ENCODE data around the gene PLPP3.
"Not testable (repeated sequence)": the region's sequence is repeated elsewhere in the genome, so short reads cannot be mapped to it uniquely, and the experiment has no call there.

The PLPP3 gene

GRCh38 chr1:56578963-56579875 lies at the start of gene PLPP3:
Gene PLPP3 (minus strand): TSS chr1:56579563. CDS start chr1:56579016, 547 bp downstream.
- Histone ChIP-seq H3K9ac (ENCODE audit: low read depth, low read length) (peak within 1 kb of the TSS; percentile 90), H3K27me3 (ENCODE audit: control insufficient read depth, insufficient read depth, low read length) (no peaks in the 10 kb centered on the region), H3K36me3 (ENCODE audit: control insufficient read depth, insufficient read depth, low read length) (no peaks in the 10 kb centered on the region), H3K9me3 (ENCODE audit: control insufficient read depth, insufficient read depth, low read length) (no peaks in the 10 kb centered on the region), H3K4me3 (ENCODE audit: low read depth, low read length) (peak within 1 kb of the TSS; percentile 96), H3K4me1 (ENCODE audit: control insufficient read depth, insufficient read depth, low read length) (peaks cover 19% of the 10 kb centered on the region)

- no peak overlapping the region for H3K9ac ChIP-seq (ENCODE audit: low read depth, low read length)
- H3K27me3 ChIP-seq (ENCODE audit: control insufficient read depth, insufficient read depth, low read length), result no peaks in the 10 kb centered on the region
- H3K4me1 ChIP-seq (ENCODE audit: control insufficient read depth, insufficient read depth, low read length), result peaks cover 9% of the 10 kb centered on the region
- H3K36me3 ChIP-seq (ENCODE audit: control insufficient read depth, insufficient read depth, low read length), result no peaks in the 10 kb centered on the region
- H3K4me3 ChIP-seq (ENCODE audit: low read depth, low read length), result no peak overlapping the region
- H3K9me3 ChIP-seq (ENCODE audit: control insufficient read depth, insufficient read depth, low read length), result no peaks in the 10 kb centered on the region
Observed at GRCh38 chr1:56627636-56628039, 48.3 kb upstream of the PLPP3 start.

GRCh38 chr1:56627019-56627635 lies 47.8 kb upstream of the PLPP3 start:
- H3K27me3 ChIP-seq (ENCODE audit: control insufficient read depth, insufficient read depth, low read length), result no peaks in the 10 kb centered on the region
- H3K4me1 ChIP-seq (ENCODE audit: control insufficient read depth, insufficient read depth, low read length), result peaks cover 9% of the 10 kb centered on the region
- no peak overlapping the region for H3K4me3 ChIP-seq (ENCODE audit: low read depth, low read length)
- no peaks in the 10 kb centered on the region for H3K36me3 ChIP-seq (ENCODE audit: control insufficient read depth, insufficient read depth, low read length)
- H3K9ac ChIP-seq (ENCODE audit: low read depth, low read length), result no peak overlapping the region
- no peaks in the 10 kb centered on the region for H3K9me3 ChIP-seq (ENCODE audit: control insufficient read depth, insufficient read depth, low read length)

GRCh38 chr1:56626546-56626945 lies 47.2 kb upstream of the PLPP3 start:
- Histone ChIP-seq H3K27me3 (ENCODE audit: control insufficient read depth, insufficient read depth, low read length) (no peaks in the 10 kb centered on the region), H3K9ac (ENCODE audit: low read depth, low read length) (no peak overlapping the region), H3K4me1 (ENCODE audit: control insufficient read depth, insufficient read depth, low read length) (peaks cover 9% of the 10 kb centered on the region), H3K9me3 (ENCODE audit: control insufficient read depth, insufficient read depth, low read length) (no peaks in the 10 kb centered on the region), H3K36me3 (ENCODE audit: control insufficient read depth, insufficient read depth, low read length) (no peaks in the 10 kb centered on the region), H3K4me3 (ENCODE audit: low read depth, low read length) (no peak overlapping the region)

- H3K4me1 ChIP-seq (ENCODE audit: control insufficient read depth, insufficient read depth, low read length), result peaks cover 9% of the 10 kb centered on the region
- no peaks in the 10 kb centered on the region for H3K36me3 ChIP-seq (ENCODE audit: control insufficient read depth, insufficient read depth, low read length)
- no peak overlapping the region for H3K9ac ChIP-seq (ENCODE audit: low read depth, low read length)
- no peaks in the 10 kb centered on the region for H3K9me3 ChIP-seq (ENCODE audit: control insufficient read depth, insufficient read depth, low read length)
- no peak overlapping the region for H3K4me3 ChIP-seq (ENCODE audit: low read depth, low read length)
- H3K27me3 ChIP-seq (ENCODE audit: control insufficient read depth, insufficient read depth, low read length), result no peaks in the 10 kb centered on the region
Observed at GRCh38 chr1:56625819-56626440, 46.6 kb upstream of the PLPP3 start.

- H3K4me3 ChIP-seq (ENCODE audit: low read depth, low read length), result no peak overlapping the region
- H3K4me1 ChIP-seq (ENCODE audit: control insufficient read depth, insufficient read depth, low read length), result no peaks in the 10 kb centered on the region
- H3K9ac ChIP-seq (ENCODE audit: low read depth, low read length), result no peak overlapping the region
- H3K9me3 ChIP-seq (ENCODE audit: control insufficient read depth, insufficient read depth, low read length), result no peaks in the 10 kb centered on the region
- H3K36me3 ChIP-seq (ENCODE audit: control insufficient read depth, insufficient read depth, low read length), result no peaks in the 10 kb centered on the region
- no peaks in the 10 kb centered on the region for H3K27me3 ChIP-seq (ENCODE audit: control insufficient read depth, insufficient read depth, low read length)
Observed at GRCh38 chr1:56617141-56617540, 37.8 kb upstream of the PLPP3 start.

- H3K9me3 ChIP-seq (ENCODE audit: control insufficient read depth, insufficient read depth, low read length); H3K4me3 ChIP-seq (ENCODE audit: low read depth, low read length); H3K9ac ChIP-seq (ENCODE audit: low read depth, low read length): not testable (repeated sequence)
Observed at GRCh38 chr1:56610770-56611169, 31.4 kb upstream of the PLPP3 start.

GRCh38 chr1:56610097-56610496 lies 30.7 kb upstream of the PLPP3 start:
- H3K9me3 ChIP-seq (ENCODE audit: control insufficient read depth, insufficient read depth, low read length); H3K4me3 ChIP-seq (ENCODE audit: low read depth, low read length); H3K4me1 ChIP-seq (ENCODE audit: control insufficient read depth, insufficient read depth, low read length); H3K36me3 ChIP-seq (ENCODE audit: control insufficient read depth, insufficient read depth, low read length); H3K9ac ChIP-seq (ENCODE audit: low read depth, low read length); H3K27me3 ChIP-seq (ENCODE audit: control insufficient read depth, insufficient read depth, low read length): not testable (repeated sequence)

More at GRCh38 chr1:56610770-56611169, 31.4 kb upstream of the PLPP3 start:
- not testable (repeated sequence) for H3K4me1 ChIP-seq (ENCODE audit: control insufficient read depth, insufficient read depth, low read length); H3K36me3 ChIP-seq (ENCODE audit: control insufficient read depth, insufficient read depth, low read length); H3K27me3 ChIP-seq (ENCODE audit: control insufficient read depth, insufficient read depth, low read length)

GRCh38 chr1:56595397-56596191 lies 16.2 kb upstream of the PLPP3 start:
- not testable (repeated sequence) for H3K9me3 ChIP-seq (ENCODE audit: control insufficient read depth, insufficient read depth, low read length); H3K4me3 ChIP-seq (ENCODE audit: low read depth, low read length); H3K27me3 ChIP-seq (ENCODE audit: control insufficient read depth, insufficient read depth, low read length); H3K4me1 ChIP-seq (ENCODE audit: control insufficient read depth, insufficient read depth, low read length); H3K36me3 ChIP-seq (ENCODE audit: control insufficient read depth, insufficient read depth, low read length); H3K9ac ChIP-seq (ENCODE audit: low read depth, low read length)

- Histone ChIP-seq H3K9ac (ENCODE audit: low read depth, low read length) (no peak overlapping the region), H3K4me3 (ENCODE audit: low read depth, low read length) (no peak overlapping the region), H3K4me1 (ENCODE audit: control insufficient read depth, insufficient read depth, low read length) (no peaks in the 10 kb centered on the region), H3K9me3 (ENCODE audit: control insufficient read depth, insufficient read depth, low read length) (no peaks in the 10 kb centered on the region), H3K27me3 (ENCODE audit: control insufficient read depth, insufficient read depth, low read length) (no peaks in the 10 kb centered on the region), H3K36me3 (ENCODE audit: control insufficient read depth, insufficient read depth, low read length) (no peaks in the 10 kb centered on the region)
Observed at GRCh38 chr1:56591909-56592308, 12.5 kb upstream of the PLPP3 start.

GRCh38 chr1:56590520-56591011 lies 11.2 kb upstream of the PLPP3 start:
- Histone ChIP-seq H3K27me3 (ENCODE audit: control insufficient read depth, insufficient read depth, low read length) (no peaks in the 10 kb centered on the region), H3K4me3 (ENCODE audit: low read depth, low read length) (no peak overlapping the region), H3K9ac (ENCODE audit: low read depth, low read length) (no peak overlapping the region), H3K36me3 (ENCODE audit: control insufficient read depth, insufficient read depth, low read length) (no peaks in the 10 kb centered on the region), H3K4me1 (ENCODE audit: control insufficient read depth, insufficient read depth, low read length) (no peaks in the 10 kb centered on the region), H3K9me3 (ENCODE audit: control insufficient read depth, insufficient read depth, low read length) (no peaks in the 10 kb centered on the region)

Measured in iPS-15b (cell line).